PC-3 (cell line): ENCODE results near the gene RIMBP2.
"Not testable (repeated sequence)": the region's sequence is repeated elsewhere in the genome, so short reads cannot be mapped to it uniquely, and the experiment has no call there.

Experiments used
- CTCF ChIP-seq: fragments of 300-600 bp; sonication (generic); conservative IDR thresholded peaks from 2 replicates; pipeline ENCODE4 v1.5.1; 2017; ENCODE audit warnings: antibody characterized with exemption, low read depth, mild to moderate bottlenecking, low read length
- EZH2 ChIP-seq: fragments of 300-600 bp; sonication (generic); IDR thresholded peaks from one replicate; pipeline ENCODE4 v1.6.1; 2017; ENCODE audit warnings: antibody characterized with exemption, mild to moderate bottlenecking, low read length; ENCODE audit not compliant: unreplicated experiment
- EZH2phosphoT487 ChIP-seq: fragments of 300-600 bp; sonication (generic); IDR thresholded peaks from 2 replicates; pipeline ENCODE4 v1.6.1; 2018; ENCODE audit warnings: mild to moderate bottlenecking, antibody characterized with exemption, low read length, borderline replicate concordance

GRCh38 chr12:130646191-130646590 is 69.9 kb downstream of the RIMBP2 start:
- TF ChIP-seq CTCF, EZH2, EZH2phosphoT487: not testable (repeated sequence)
